T-helper 2 cell treated with Interferon-gamma antibody and Interleukin-4, amounts not matched to agents 100 ng/mL and 5 ng/mL, for 36 hours (primary cell): ENCODE results near the gene MAP3K2. TPM values are rescaled to one million over a fixed set of nuclear protein-coding genes. Genes with fewer than 3 reads are reported as not detected.

Experiments
- intact Hi-C: fragments of 100-400 bp; cut with micrococcal nuclease; formaldehyde crosslinking; loops from one replicate; pipeline ENCODE4 v1.15.1; 2023
- total RNA-seq: library from RNA; stranded (reverse); gene quantifications from 2 replicates; pipeline ENCODE4 v1.2.3, GENCODE V29; 2022

The MAP3K2 gene
- total RNA-seq, 1 donor from 2014 or later = 52.8 TPM

DNA sequence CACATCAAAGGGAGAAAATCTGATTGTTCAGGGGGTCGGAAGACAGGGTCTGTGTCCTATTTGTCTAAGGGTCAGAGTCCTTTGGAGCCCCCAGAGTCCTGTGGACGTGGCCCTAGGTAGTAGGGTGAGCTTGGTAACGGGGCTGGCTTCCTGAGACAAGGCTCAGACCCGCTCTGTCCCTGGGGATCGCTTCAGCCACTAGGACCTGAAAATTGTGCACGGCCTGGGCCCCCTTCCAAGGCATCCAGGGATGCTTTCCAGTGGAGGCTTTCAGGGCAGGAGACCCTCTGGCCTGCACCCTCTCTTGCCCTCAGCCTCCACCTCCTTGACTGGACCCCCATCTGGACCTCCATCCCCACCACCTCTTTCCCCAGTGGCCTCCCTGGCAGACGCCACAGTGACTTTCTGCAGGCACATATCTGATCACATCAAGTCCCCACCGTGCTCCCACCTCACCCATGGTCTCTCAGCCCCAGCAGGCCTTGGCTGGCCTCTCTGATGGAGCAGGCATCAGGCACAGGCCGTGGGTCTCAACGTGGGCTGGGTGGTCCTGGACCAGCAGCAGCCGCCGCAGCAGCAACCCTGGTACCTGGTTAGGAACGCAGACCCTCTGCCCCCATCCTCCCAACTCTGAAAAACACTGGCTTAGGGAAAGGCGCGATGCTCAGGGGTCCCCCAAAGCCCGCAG, 34.2 kb upstream of the MAP3K2 start:
- intact Hi-C loops = loop anchor here (5.0 to 10.0 kb wide), 2 partner anchors 35 to 223 kb away; partner anchors contain the start of genes GPR17 and MAP3K2

DNA sequence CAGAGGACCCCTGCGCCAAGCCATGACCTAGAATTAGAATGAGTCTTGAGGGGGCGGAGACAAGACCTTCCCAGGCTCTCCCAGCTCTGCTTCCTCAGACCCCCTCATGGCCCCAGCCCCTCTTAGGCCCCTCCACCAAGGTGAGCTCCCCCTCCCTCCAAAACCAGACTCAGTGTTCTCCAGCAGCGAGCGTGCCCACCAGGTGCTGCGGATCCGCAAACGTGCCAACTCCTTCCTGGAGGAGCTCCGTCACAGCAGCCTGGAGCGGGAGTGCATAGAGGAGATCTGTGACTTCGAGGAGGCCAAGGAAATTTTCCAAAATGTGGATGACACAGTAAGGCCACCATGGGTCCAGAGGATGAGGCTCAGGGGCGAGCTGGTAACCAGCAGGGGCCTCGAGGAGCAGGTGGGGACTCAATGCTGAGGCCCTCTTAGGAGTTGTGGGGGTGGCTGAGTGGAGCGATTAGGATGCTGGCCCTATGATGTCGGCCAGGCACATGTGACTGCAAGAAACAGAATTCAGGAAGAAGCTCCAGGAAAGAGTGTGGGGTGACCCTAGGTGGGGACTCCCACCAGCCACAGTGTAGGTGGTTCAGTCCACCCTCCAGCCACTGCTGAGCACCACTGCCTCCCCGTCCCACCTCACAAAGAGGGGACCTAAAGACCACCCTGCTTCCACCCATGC, 33.5 kb upstream of the MAP3K2 start:
- intact Hi-C loops = loop anchor here (5.0 to 10.0 kb wide), 2 partner anchors 34 to 224 kb away; partner anchors contain the start of genes GPR17 and MAP3K2

DNA sequence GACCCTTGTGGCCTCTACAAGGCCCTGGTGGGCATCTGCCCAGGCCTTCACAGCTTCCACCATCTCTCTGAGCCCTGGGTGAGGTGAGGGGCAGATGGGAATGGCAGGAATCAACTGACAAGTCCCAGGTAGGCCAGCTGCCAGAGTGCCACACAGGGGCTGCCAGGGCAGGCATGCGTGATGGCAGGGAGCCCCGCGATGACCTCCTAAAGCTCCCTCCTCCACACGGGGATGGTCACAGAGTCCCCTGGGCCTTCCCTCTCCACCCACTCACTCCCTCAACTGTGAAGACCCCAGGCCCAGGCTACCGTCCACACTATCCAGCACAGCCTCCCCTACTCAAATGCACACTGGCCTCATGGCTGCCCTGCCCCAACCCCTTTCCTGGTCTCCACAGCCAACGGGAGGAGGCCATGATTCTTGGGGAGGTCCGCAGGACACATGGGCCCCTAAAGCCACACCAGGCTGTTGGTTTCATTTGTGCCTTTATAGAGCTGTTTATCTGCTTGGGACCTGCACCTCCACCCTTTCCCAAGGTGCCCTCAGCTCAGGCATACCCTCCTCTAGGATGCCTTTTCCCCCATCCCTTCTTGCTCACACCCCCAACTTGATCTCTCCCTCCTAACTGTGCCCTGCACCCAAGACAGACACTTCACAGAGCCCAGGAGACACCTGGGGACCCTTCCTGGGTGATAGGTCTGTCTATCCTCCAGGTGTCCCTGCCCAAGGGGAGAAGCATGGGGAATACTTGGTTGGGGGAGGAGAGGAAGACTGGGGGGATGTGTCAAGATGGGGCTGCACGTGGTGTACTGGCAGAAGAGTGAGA, 32.5 kb upstream of the MAP3K2 start:
- intact Hi-C loops = loop anchor here (5.0 to 10.0 kb wide), 2 partner anchors 33 to 225 kb away; partner anchors contain the start of genes GPR17 and MAP3K2

DNA sequence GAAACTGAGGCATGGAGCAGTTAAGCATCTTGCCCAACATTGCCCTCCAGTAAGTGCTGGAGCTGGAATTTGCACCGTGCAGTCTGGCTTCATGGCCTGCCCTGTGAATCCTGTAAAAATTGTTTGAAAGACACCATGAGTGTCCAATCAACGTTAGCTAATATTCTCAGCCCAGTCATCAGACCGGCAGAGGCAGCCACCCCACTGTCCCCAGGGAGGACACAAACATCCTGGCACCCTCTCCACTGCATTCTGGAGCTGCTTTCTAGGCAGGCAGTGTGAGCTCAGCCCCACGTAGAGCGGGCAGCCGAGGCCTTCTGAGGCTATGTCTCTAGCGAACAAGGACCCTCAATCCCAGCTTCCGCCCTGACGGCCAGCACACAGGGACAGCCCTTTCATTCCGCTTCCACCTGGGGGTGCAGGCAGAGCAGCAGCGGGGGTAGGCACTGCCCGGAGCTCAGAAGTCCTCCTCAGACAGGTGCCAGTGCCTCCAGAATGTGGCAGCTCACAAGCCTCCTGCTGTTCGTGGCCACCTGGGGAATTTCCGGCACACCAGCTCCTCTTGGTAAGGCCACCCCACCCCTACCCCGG, 31.8 kb upstream of the MAP3K2 start:
- intact Hi-C loops = loop anchor here (5.0 to 10.0 kb wide), 3 partner anchors 32 to 225 kb away; partner anchors contain the start of genes GPR17 and MAP3K2

DNA sequence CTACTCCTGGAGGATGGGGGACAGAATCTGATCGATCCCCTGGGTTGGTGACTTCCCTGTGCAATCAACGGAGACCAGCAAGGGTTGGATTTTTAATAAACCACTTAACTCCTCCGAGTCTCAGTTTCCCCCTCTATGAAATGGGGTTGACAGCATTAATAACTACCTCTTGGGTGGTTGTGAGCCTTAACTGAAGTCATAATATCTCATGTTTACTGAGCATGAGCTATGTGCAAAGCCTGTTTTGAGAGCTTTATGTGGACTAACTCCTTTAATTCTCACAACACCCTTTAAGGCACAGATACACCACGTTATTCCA, 31.3 kb upstream of the MAP3K2 start:
- intact Hi-C loops = loop anchor here (10.0 kb wide), 1 partner anchor 94 kb away; no protein-coding TSS in a partner anchor

DNA sequence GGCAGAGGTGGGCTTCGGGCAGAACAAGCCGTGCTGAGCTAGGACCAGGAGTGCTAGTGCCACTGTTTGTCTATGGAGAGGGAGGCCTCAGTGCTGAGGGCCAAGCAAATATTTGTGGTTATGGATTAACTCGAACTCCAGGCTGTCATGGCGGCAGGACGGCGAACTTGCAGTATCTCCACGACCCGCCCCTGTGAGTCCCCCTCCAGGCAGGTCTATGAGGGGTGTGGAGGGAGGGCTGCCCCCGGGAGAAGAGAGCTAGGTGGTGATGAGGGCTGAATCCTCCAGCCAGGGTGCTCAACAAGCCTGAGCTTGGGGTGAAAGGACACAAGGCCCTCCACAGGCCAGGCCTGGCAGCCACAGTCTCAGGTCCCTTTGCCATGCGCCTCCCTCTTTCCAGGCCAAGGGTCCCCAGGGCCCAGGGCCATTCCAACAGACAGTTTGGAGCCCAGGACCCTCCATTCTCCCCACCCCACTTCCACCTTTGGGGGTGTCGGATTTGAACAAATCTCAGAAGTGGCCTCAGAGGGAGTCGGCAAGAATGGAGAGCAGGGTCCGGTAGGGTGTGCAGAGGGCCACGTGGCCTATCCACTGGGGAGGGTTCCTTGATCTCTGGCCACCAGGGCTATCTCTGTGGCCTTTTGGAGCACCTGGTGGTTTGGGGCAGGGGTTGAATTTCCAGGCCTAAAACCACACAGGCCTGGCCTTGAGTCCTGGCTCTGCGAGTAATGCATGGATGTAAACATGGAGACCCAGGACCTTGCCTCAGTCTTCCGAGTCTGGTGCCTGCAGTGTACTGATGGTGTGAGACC, 30.7 kb upstream of the MAP3K2 start, which contains the start of gene PROC:
Gene PROC (plus strand): TSS at position 128 of the 812 bp plus-strand sequence. CDS start 1,516 bp downstream, outside the sequence.
- intact Hi-C loops = loop anchor here (10.0 kb wide), 1 partner anchor 94 kb away; no protein-coding TSS in a partner anchor

DNA sequence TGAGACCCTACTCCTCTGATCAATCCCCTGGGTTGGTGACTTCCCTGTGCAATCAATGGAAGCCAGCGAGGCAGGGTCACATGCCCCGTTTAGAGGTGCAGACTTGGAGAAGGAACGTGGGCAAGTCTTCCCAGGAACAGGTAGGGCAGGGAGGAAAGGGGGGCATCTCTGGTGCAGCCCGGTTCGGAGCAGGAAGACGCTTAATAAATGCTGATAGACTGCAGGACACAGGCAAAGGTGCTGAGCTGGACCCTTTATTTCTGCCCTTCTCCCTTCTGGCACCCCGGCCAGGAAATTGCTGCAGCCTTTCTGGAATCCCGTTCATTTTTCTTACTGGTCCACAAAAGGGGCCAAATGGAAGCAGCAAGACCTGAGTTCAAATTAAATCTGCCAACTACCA, 29.6 kb upstream of the MAP3K2 start:
- intact Hi-C loops = loop anchor here (10.0 kb wide), 1 partner anchor 93 kb away; no protein-coding TSS in a partner anchor

DNA sequence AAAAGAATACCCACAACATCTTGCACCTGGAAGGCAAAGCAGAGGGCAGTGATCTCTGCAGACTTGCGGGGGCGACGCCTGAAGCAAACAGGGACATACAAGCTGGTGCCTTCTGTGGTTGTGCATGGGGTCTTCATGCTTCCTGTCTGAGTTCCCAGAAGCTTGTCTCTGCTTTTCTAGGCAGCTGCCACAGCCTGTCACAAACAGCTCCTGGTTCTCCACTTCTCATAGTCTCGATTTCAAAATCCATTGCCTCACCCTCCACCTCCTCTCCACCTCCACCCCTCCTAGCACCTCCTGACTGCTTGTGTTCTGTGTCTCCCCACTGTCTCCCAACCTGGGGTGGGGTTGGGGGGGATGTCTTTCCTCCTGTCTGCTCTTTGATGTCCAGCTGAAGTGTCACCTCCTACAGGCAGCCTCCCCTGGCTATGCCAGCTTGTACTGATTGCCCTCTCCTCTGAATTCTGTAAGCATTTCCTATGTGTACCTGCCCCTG, 28.8 kb upstream of the MAP3K2 start:
- intact Hi-C loops = loop anchor here (1.0 to 10.0 kb wide), 2 partner anchors 61 to 92 kb away; no protein-coding TSS in a partner anchor

DNA sequence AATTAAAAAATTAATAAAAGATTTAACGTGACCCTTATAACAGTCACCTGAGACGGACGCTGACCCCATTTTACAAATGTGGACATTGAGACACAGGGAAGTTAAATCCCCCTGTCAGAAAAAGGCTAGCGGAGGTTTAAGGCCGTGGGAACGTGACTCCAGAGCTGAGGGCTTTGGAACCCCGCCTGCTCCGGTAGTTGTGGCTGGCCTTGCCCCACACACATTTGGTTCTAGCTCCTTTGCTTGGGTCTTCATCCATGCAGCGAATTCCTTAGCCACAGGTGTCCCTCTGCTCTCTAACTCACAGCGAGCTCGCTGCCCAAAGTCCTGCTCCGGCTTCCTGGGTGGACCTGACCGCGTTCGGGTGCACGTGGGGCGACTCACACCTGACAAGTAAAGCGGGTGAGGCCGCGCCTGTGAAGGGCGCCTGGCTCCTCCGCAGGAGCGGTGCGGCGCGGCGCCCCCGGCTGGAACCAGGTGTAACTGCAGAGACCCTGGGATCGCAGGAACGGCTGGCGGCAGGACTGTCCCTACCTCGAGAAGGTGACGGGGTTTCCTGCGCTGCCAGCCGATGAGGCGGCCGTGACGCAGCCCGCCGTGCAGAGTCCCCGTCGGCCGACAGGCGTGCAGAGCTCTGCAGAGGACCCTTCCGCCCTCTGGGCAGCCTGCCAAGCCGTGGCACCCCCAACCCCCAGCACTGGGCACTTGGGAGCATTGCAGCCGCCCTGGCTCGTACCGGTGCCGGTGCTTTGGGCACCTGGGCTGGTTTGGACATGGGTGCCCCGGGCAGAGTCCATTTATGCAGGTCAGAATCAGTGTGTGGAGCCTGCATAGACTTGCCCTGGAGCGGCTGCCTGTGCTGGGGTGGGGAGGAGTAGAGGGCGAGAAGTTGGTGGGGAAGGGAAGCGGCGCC, 28.1 kb upstream of the MAP3K2 start:
- intact Hi-C loops = loop anchor here (1.0 to 10.0 kb wide), 2 partner anchors 61 to 91 kb away; no protein-coding TSS in a partner anchor

DNA sequence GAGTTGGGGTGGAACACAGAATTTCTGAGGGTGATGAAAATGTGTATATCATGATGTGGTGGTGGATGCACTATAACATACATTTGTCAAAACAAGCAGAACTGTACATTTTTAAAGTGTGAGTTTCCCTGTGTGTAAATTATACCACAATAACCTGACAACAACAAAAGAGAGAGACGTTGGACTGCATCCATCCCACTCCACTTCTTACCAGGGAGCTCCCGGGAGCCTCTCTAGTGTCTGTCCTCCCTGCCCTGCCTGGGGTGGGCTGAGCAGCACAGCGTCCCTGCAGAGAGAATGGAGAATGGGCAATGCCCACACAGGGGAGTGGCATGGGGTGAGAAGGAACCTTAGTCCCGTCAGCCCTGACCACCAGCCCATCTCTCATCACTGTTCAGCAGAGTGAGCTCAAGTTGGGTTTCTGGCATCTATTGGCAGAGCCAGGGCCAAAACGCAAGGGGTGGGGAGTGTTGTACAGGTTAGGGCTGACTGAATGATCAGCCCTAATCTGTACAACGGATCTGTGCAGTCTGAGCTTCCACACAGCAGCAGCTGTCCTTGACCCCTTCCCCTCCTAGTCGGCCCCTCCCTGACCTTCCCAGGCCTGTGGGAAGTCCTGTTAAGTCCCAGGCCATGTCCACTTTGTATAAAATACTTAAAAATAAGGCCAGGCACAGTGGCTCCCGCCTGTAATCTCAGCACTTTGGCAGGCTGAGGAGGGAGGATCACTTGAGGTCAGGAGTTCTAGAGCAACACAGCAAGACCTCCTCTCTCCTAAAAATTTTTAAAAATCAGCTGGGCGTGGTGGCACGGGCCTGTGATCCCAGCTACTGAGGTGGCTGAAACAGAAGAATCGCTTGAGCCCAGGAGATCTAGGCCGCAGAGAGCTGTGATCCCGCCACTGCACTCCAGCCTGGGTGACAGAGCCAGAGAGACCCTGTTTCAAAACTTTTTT, 27.1 kb upstream of the MAP3K2 start:
- intact Hi-C loops = loop anchor here (10.0 kb wide), 1 partner anchor 90 kb away; no protein-coding TSS in a partner anchor

DNA sequence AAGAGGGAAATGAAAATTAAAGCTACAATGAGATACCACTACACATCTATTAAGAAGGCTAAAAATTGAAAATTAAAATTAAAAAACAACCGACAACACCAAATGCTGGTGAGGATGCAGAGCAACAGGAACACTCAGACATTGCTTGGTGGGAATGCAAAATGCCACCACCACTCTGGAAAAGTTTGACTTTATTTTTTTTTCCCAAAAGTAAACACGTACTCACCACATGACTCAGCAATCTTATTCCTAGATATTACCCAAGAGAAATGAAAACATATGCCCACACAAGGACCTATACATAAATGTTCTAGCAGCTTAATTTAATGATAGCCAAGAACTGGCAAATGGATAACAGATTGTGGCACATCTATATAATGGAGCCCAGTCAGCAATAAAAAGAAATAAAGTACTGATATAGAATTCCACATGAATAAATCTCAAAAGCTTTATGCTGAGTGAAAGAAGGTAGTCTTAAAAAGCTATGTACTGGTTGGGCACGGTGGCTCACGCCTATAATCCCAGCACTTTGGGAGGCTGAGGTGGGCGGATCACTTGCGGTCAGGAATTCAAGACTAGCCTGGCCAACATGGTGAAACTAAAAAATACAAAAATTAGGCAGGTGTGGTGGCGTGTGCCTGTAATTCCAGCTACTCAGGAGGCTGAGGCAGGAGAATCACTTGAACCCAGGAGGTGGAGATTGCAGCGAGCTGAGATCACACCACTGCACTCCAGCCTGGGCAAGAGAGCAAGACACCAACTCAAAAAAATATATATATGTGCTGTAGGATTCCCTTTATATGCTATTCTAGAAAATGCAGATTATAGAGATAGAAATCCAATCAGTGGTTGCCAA, 26.2 kb upstream of the MAP3K2 start:
- intact Hi-C loops = loop anchor here (10.0 kb wide), 1 partner anchor 89 kb away; no protein-coding TSS in a partner anchor

DNA sequence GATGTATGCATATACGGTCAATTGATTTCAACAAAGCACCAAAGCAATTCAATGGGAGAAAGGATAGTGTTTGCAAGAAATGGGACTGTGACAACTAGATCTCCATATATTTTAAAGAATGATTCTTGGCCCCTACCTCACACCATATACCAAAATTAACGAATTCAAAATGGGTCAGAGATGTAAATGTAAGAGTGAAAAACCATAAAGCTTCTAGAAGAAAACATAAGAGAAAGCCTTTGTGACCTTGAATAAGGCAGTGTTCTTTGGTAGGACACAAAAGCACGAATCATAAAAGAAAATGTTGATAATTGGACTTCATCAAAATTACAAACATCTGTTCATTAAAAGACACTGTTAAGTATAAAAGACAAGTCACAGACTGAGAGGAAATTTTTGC, 25.4 kb upstream of the MAP3K2 start:
- intact Hi-C loops = loop anchor here (10.0 kb wide), 1 partner anchor 88 kb away; no protein-coding TSS in a partner anchor

DNA sequence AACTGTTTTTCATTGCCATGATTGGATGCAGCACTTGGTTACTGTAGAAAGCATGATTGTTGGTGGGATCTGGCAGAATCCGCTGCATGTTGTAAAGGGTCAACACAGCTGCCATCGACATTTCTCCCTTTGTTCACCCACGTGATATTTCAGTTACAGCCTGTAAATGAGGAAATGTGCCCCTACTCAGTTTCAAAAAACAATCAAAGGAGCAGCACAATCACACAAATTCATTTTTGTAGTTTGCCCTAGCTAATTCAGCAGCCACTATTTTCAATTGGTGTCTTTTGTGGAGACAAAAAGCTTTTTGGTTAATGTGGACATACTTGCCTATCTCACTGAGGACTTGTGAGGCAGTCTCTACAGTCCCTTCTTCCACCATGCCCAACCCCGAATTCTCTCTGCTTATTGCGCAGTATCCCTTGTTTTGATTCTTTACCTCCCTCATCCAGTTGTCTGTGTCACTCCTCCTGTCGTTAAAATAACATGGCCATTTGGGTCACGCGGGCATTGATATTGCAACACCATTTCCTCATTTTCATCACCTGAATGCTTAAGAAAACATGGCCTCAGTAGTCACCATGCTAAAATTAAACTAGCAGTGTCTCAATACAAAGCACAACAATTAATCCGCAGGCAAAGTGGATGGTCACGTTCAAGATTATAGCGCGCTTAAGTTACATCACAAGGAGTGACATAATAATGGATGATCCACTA, 24.0 kb upstream of the MAP3K2 start:
- intact Hi-C loops = loop anchor here (2.0 to 10.0 kb wide), 2 partner anchors 67 to 87 kb away; no protein-coding TSS in a partner anchor

DNA sequence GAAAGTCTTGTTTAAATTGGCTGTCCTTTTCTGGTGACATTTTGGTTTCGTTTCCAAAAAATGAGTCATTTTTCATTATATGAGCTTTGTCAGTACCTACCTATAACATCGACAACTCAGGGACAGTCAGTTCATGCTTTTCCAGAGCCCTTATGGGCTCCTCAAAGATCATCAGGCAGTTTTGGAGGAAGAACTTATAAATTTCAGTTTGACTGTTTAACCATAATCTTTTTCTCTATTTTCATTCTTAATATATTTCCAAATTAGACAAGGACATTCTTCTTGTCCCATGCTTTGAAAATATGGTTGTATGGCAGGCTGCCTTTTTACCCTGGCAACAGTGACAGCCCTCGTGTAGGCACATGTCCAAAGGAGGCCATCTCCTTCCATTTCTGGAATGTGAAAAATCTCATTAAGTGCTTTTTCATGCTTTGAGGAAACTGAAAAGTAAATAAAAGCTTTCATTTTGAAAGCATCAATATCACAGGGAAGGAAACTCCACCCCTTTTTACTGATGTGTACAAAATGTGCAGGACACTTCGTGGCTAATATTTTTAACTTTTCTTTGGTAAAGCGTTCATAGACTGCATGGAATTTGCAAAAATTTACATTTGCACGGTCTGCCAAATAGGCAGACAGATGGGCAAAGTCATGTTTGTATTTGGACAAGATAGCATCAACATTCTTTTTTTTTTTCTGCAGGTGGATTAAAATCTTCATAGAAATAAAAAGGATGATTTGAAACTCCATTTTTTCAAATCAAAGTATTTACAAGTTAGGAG, 23.3 kb upstream of the MAP3K2 start:
- intact Hi-C loops = loop anchor here (1.0 to 10.0 kb wide), 3 partner anchors 24 to 86 kb away; partner anchors contain the start of gene MAP3K2

DNA sequence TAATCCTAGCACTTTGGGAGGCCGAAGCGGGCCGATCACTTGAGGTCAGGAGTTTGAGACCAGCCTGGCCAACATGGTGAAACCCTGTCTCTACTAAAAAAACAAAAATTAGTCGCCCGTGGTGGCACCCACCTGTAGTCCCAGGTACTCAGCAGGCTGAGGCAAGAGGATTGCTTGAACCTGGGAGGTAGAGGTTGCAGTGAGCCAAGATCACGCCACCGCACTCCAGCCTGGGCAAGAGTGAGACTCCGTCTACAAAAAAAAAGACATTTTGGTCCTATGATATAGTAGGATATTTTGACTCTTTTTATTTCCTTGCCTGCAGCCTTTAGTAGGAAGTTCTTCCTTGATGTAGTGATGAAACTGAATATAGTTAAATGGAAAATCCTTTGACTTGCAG, 21.9 kb upstream of the MAP3K2 start:
- intact Hi-C loops = loop anchor here (1.0 to 10.0 kb wide), 3 partner anchors 22 to 85 kb away; partner anchors contain the start of gene MAP3K2
